Stimulated activated CD8-positive, alpha-beta memory T cell treated with anti-CD3 and anti-CD28 coated beads, Interleukin-4, amount 100 ng/mL, for 4 hours (primary cell): Measurements from ENCODE around the gene NPW.
A peak's percentile ranks its signal among the peaks of the same experiment; 100 is the strongest.

ENCODE experiments used
- DNase-seq, 2 donors: peaks; one replicate each; pipeline ENCODE4 v3.0.0-alpha.2; 2020; ENCODE audit warnings: low read depth in 2 of 2, low spot score in 1 of 2

NPW gene

GRCh38 chr16:2019518-2019920, at the start of gene NPW:
TSS of gene NPW (plus strand) at chr16:2019785.
- no peak for DNase-seq

DNA sequence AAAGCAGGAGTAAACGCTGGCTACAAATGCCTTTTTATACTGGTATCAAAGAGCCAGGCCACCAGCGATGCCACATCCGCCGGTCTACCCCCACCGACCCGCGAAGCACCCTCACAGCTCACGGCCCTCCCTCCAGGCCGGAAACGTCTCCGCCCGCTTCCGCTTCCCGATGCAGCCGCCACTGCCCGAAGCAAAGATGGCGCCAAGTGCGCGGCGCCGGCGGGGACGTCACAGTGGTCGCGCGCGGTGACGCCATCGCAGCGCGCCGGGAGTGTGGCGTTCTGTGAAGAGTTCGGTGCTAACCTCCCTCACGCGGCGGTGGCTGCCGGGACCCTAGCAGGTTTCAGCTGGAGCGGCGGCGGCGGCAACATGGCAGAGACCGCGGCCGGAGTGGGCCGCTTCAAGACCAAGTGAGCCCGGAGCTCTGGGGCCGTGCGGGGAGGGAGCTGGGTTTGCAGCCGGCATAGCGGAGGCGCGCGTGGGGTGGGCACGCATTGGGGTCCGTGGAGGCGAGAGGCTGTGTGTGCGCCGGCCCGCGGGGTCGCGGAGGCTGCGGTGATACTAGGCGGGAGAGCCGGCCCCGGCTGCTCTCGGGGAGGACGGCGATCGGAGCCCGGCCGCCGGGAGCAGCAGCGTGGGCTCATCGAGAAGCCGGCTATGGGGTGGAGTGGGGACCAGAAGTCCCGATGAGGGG, 47.6 kb upstream of the NPW start, which contains the start of gene TBL3:
TBL3 (plus strand) TSS at position 258 of the 694 bp plus-strand sequence; CDS start at position 370, 112 bp downstream.
- peak; percentile 89 to 94 for DNase-seq

GRCh38 chr16:1972490-1972877, 47.1 kb upstream of the NPW start:
- DNase-seq: no peak

DNA sequence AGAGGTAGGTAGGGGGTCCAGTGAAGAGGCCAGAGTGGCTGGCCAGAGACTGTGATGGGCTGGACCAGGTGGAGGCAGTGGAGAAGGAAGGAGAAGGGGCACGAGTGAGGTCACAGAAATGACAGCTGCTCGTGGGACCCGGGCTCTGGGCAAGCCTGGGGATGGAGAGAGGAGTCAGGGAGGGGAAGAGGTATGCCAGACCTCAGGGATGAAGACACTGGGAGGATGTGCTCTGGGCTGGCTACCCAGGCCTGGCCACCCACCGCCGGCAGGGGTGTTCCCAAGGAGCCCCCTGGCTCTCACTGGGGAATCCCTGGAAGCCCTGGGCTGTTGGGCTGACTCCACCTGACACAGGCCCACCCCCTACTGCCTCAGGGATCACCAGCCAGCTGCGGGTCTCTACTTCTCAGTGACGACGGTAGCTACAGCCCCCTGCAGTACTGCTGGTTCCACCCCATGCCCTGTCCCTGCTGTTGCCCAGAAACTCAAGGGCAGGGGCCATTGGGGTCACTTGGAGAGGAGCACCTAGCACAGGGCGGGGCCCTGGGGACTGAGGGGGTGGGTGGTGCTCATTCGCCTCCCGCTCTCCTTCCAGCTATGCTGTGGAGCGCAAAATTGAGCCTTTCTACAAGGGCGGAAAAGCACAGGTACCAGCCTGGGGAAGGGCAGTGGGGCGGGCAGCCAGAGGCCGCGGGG, 46.0 kb upstream of the NPW start:
- DNase-seq: no peak

GRCh38 chr16:1974157-1975070, 45.2 kb upstream of the NPW start:
- DNase-seq: no peak

GRCh38 chr16:1975432-1976215, 44.0 kb upstream of the NPW start:
- DNase-seq: no peak

DNA sequence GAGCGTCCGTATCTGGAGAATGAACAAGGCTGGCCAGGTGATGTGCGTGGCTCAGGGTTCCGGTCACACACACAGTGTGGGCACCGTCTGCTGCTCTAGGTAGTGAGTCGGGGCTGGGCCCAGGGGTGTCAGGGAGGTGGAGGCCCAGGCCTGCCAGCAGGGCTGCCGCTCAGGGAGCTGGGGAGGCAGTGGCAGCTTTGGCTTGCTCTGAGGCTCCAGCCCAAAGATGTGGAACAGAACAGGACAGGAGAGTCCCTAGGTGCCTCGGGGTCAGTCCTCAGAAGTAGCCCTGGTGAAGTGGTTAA, 43.4 kb upstream of the NPW start:
- no peak for DNase-seq

DNA sequence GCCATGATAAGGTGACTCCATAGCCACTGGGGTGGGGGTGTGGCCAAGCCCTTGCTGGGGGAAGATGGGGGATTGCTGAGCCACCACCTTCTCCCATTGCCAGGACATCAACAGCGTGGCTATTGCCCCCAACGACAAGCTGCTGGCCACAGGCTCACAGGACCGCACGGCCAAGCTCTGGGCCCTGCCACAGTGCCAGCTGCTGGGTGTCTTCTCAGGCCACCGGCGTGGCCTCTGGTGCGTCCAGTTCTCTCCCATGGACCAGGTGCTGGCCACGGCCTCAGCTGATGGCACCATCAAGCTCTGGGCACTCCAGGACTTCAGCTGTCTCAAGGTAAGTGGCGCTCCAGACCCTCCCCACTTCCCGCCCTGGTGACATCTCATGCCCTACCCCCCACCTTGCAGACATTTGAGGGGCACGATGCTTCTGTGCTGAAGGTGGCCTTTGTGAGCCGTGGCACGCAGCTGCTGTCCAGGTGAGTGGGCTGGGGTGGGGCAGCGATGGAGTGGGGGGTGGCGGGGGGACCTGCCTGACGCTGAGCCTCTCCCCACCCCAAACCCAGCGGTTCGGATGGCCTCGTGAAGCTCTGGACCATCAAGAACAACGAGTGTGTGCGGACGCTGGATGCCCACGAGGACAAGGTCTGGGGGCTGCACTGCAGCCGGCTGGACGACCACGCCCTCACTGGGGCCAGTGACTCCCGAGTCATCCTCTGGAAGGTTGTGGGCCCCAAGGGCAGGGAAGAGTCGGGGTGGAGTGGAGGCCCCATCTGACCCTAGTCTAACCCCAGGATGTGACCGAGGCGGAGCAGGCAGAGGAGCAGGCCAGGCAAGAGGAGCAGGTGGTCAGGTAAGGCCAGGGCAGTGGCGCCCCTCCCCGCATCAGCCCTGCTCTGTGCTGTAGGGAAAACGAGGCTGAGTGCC, 42.4 kb upstream of the NPW start:
- no peak for DNase-seq

GRCh38 chr16:1977875-1978268, 41.7 kb upstream of the NPW start:
- no peak for DNase-seq

DNA sequence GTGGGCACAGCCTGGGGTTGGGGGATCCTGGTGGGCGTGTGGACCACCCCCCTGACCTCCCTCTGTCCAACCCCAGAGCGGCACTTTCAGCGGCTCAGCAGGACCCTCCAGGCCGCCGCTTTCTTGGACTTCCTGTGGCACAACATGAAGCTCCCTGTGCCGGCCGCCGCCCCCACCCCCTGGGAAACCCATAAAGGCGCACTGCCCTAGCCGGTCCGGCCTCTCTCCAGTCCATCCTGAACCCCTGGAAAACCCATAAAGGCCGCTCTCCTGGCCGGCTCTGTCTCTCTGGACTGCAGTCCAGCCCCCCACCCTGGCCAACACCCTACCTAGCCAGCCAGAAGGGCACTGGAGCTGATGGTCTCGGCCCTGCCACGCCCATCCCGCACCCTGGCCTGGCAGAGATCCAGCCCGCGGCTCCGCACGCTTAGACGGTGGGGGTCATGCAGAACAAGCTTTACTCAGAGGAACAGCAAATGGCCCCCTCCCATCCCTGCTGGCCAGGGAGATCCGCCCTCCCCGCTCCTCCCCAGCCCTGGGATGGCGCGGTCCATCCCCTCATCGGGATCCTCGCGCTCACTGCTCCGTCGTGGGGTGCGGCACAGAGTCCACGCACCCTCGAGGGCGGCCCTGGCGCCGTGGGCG, 41.0 kb upstream of the NPW start:
- DNase-seq: no peak

- DNase-seq: no peak
Observed at GRCh38 chr16:1979271-1980029, 40.1 kb upstream of the NPW start.

GRCh38 chr16:1980030-1980769, 39.4 kb upstream of the NPW start:
- DNase-seq: no peak

DNA sequence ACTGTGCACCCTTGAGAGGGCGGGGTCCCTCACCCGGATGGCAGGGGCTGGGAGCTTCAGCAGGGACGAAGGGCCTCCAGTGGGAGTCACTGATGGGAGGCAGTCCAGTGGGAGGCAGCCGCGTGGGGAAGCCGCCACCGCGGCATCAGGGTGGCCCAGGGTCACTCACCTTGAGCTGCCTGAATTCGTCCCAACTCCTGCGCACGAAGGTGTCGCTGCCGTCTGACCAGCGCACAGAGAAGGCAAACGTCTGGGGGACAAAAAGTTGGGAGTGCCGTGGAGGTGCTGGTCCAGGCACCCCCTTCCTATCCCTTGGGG, 38.9 kb upstream of the NPW start:
- no peak for DNase-seq

GRCh38 chr16:1981398-1981836, 38.2 kb upstream of the NPW start, which contains the start of gene NOXO1:
TSS of gene NOXO1 (minus strand) at chr16:1981469. CDS start at chr16:1981179, 290 bp downstream.
- no peak for DNase-seq

GRCh38 chr16:1982013-1982433, 37.6 kb upstream of the NPW start:
- no peak for DNase-seq

DNA sequence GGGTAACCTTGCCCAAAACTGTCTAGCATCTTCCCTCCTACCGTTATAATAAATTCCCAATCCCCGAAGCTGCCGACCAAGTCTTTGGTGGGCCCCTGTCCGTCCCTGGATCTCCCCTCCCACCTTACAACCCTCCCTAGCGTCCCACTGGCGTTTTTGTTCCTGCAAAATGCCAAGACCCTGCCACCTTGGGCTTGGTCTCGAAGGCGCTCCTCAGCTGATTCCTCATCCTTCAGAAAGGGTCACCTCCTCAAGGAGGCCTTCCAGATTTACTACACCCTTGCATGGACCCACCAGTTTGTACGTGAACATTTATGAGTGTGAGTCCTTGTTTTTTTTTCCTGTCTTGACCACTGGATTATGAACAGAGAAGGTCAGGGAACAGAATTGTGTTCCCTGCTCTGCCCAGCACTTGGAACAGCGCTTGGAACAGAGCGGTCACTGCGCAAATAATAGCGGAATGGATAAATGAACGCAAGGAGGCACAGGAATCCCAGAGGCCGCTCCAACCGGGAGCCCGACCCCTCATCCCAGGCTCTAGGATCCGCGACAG, 36.5 kb upstream of the NPW start:
- DNase-seq: no peak

DNA sequence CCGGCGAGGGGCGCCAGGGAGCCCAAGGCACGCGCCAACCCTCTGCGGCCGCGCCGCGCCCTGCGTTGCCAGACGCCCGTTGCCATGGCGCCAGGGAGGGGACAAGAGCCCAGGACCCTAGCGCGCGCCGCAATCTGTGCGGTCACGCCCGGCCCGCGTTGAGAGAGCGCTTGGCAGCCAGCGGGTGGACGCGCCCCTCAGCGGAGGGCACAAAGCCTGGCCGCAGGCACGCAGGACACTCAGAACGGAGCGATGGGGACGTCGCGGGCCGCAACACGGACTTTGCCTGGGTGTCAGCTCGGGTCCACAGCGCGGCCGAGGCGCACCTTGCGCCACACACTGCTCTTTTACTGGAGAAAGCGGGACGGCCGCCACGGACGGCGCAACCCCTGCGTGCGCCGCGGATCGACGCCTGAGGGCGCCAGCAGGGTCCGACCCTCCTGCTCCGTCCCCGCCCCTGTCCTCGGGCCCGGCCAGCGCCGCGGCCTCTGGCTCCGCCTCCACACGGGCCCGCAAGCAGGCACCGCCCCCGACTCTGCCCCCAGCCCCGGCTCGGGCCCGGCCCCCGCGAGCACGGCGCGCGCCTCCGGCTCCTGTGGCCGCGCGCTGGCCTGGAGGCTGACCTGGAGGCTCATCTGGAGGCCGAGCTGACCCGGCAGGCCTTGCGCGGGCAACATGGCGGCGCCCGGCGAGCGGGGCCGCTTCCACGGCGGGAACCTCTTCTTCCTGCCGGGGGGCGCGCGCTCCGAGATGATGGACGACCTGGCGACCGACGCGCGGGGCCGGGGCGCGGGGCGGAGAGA, 35.8 kb upstream of the NPW start, which contains the start of gene GFER:
GFER (plus strand) TSS at position 650 of the 803 bp plus-strand sequence; CDS start at position 676, 26 bp downstream.
- DNase-seq: no peak
